IMR-90 (cell line): ENCODE data around the gene CEBPZ. TPM values are rescaled to one million over a fixed set of nuclear protein-coding genes. Genes with fewer than 3 reads are reported as not detected.

Experiments
- ATAC-seq: fragments of 200-7000 bp; cut with Tn5 transposase; 2 replicates; pipeline ENCODE4 v1.9.1; 2020; ENCODE audit warnings: low read depth, mild to moderate bottlenecking, moderate library complexity
- BruUV-seq: library from RNA; stranded (reverse); fragments of 400-500 nt; replicated peaks from 2 replicates; lab custom pipeline; 2021; lab: Mats Ljungman, UMichigan
- CTCF ChIA-PET: fragments of 300-600 bp; formaldehyde crosslinking; extraction: SDS; loops from one replicate; lab custom pipeline; 2021; ENCODE audit warnings: antibody characterized with exemption; lab: Yijun Ruan, JAX
- POLR2A ChIA-PET: fragments of 300-600 bp; sonication (Branson Sonifier 250); formaldehyde crosslinking; loops from one replicate; lab custom pipeline; 2022; ENCODE audit warnings: antibody characterized with exemption; ENCODE audit not compliant: unreplicated experiment; lab: Charles Lee
- DNase-seq: peaks from one replicate; pipeline ENCODE4 v3.0.0; 2013
- H2AFZ ChIP-seq: replicated peaks from 2 replicates; pipeline ENCODE3; 2013; ENCODE audit warnings: low read length, mild to moderate bottlenecking; ENCODE audit not compliant: poor library complexity
- H2AK5ac ChIP-seq: 2 replicates; pipeline ENCODE4 v1.6.1; 2013; ENCODE audit warnings: low read depth, low read length, inconsistent platforms
- H2AK9ac ChIP-seq: replicated peaks from 2 replicates; pipeline ENCODE3; 2013; ENCODE audit warnings: mild to moderate bottlenecking, low read depth, low read length, moderate library complexity; ENCODE audit not compliant: poor library complexity
- H2BK120ac ChIP-seq: 2 replicates; pipeline ENCODE4 v1.6.1; 2013; ENCODE audit warnings: low read depth, low read length, inconsistent platforms
- H2BK15ac ChIP-seq: 3 replicates; pipeline ENCODE4 v1.6.1; 2013; ENCODE audit warnings: low read depth, low read length, inconsistent platforms
- H2BK20ac ChIP-seq: 2 replicates; pipeline ENCODE4 v1.6.1; 2013; ENCODE audit warnings: low read depth, mild to moderate bottlenecking, inconsistent platforms, low read length, moderate library complexity
- H2BK5ac ChIP-seq: 2 replicates; pipeline ENCODE4 v1.6.1; 2013; ENCODE audit warnings: mild to moderate bottlenecking, low read depth, low read length, inconsistent platforms; ENCODE audit not compliant: poor library complexity, severe bottlenecking
- H3K14ac ChIP-seq: replicated peaks from 2 replicates; pipeline ENCODE4 v1.6.1; 2013; ENCODE audit warnings: low read depth, low read length, inconsistent platforms
- H3K18ac ChIP-seq: 2 replicates; pipeline ENCODE4 v1.6.1; 2013; ENCODE audit warnings: low read depth, low read length, control low read depth
- H3K23ac ChIP-seq: 2 replicates; pipeline ENCODE4 v1.6.1; 2013; ENCODE audit warnings: low read depth, low read length, inconsistent platforms
- H3K27ac ChIP-seq: 2 replicates; pipeline ENCODE4 v1.5.1; 2013; ENCODE audit warnings: mild to moderate bottlenecking, control low read depth, low read length; ENCODE audit not compliant: insufficient read depth
- H3K27me3 ChIP-seq: 2 replicates; pipeline ENCODE4 v1.6.1; 2013; ENCODE audit warnings: low read length; ENCODE audit not compliant: control insufficient read depth, insufficient read depth
- H3K36me3 ChIP-seq: 2 replicates; pipeline ENCODE4 v1.6.1; 2013; ENCODE audit warnings: low read length, mixed read lengths; ENCODE audit not compliant: control insufficient read depth, insufficient read depth
- H3K4ac ChIP-seq: 2 replicates; pipeline ENCODE4 v1.6.1; 2013; ENCODE audit warnings: low read depth, low read length, inconsistent platforms
- H3K4me1 ChIP-seq: 2 replicates; pipeline ENCODE4 v1.6.1; 2013; ENCODE audit warnings: low read length, mixed read lengths; ENCODE audit not compliant: control insufficient read depth, insufficient read depth
- H3K4me2 ChIP-seq: 2 replicates; pipeline ENCODE4 v1.6.1; 2013; ENCODE audit warnings: low read depth, mild to moderate bottlenecking, control low read depth, low read length, moderate library complexity
- H3K4me3 ChIP-seq: 2 replicates; pipeline ENCODE4 v1.5.1; 2013; ENCODE audit warnings: low read depth, mild to moderate bottlenecking, control low read depth, low read length, moderate library complexity; ENCODE audit not compliant: insufficient read depth
- H3K56ac ChIP-seq: 2 replicates; pipeline ENCODE4 v1.6.1; 2013; ENCODE audit warnings: low read length, inconsistent platforms; ENCODE audit not compliant: insufficient read depth; ENCODE audit errors: extremely low read depth
- H3K79me1 ChIP-seq, 2 experiments: 2 replicates each; pipeline ENCODE4 v1.6.1; 2013; ENCODE audit warnings: low read length in 2 of 2, inconsistent platforms in 1 of 2, low read depth in 1 of 2
- H3K9ac ChIP-seq: 2 replicates; pipeline ENCODE4 v1.6.1; 2013; ENCODE audit warnings: low read depth, low read length, control low read depth
- H3K9me1 ChIP-seq: 2 replicates; pipeline ENCODE4 v1.6.1; 2013; ENCODE audit warnings: low read length, inconsistent platforms; ENCODE audit not compliant: insufficient read depth
- H3K9me3 ChIP-seq: 2 replicates; pipeline ENCODE4 v1.6.1; 2013; ENCODE audit warnings: low read length; ENCODE audit not compliant: control insufficient read depth, insufficient read depth
- H4K20me1 ChIP-seq: 2 replicates; pipeline ENCODE4 v1.6.1; 2013; ENCODE audit warnings: low read length, inconsistent platforms; ENCODE audit not compliant: insufficient read depth
- H4K5ac ChIP-seq: 2 replicates; pipeline ENCODE4 v1.6.1; 2013; ENCODE audit warnings: mild to moderate bottlenecking, low read depth, low read length, control low read depth
- H4K8ac ChIP-seq, 2 experiments: 2 replicates each; pipeline ENCODE4 v1.6.1; 2013; ENCODE audit warnings: low read depth in 2 of 2, low read length in 2 of 2, control low read depth in 1 of 2, inconsistent platforms in 1 of 2
- H4K91ac ChIP-seq: 2 replicates; pipeline ENCODE4 v1.6.1; 2013; ENCODE audit warnings: low read depth, low read length, inconsistent platforms; ENCODE audit not compliant: insufficient read depth
- CHD1 ChIP-seq: IDR thresholded peaks from 2 replicates; pipeline ENCODE4 v1.6.1; 2012; ENCODE audit warnings: low read depth, low read length, improper control_type of control experiment
- MAZ ChIP-seq: IDR thresholded peaks from 2 replicates; pipeline ENCODE4 v1.6.1; 2012; ENCODE audit warnings: low read depth, mild to moderate bottlenecking, low read length, improper control_type of control experiment, moderate library complexity, borderline replicate concordance
- NFE2L2 ChIP-seq: fragments of 150-350 bp; IDR thresholded peaks from 2 replicates; pipeline ENCODE4 v1.6.1; 2016; ENCODE audit warnings: low read depth, mild to moderate bottlenecking, low read length
- RAD21 ChIP-seq: IDR thresholded peaks from 2 replicates; pipeline ENCODE4 v1.6.1; 2012; ENCODE audit warnings: low read length, improper control_type of control experiment
- RCOR1 ChIP-seq: IDR thresholded peaks from 2 replicates; pipeline ENCODE4 v1.6.1; 2012; ENCODE audit warnings: mild to moderate bottlenecking, low read length, improper control_type of control experiment; ENCODE audit not compliant: insufficient replicate concordance
- WGBS, 2 experiments: methylation state at CpG; one replicate each; pipeline versions ENCODE4 v1.1.5 to v1.1.7; 2013; ENCODE audit warnings: missing lambda C conversion rate in 2 of 2; ENCODE audit not compliant: insufficient read length in 1 of 2; ENCODE audit errors: extremely low coverage in 2 of 2; 5-methylcytosine and 5-hydroxymethylcytosine counted together
- dilution Hi-C: fragments of 300-500 bp; cut with HindIII; formaldehyde crosslinking; loops from one replicate; pipeline ENCODE4 v1.14.3; 2018; ENCODE audit warnings: low sequenced_read_pairs; ENCODE audit not compliant: unreplicated experiment
- in situ Hi-C: fragments of 300-500 bp; cut with MboI; formaldehyde crosslinking; loops from 3 replicates; pipeline ENCODE4 v1.14.3; 2019; ENCODE audit warnings: low sequenced_read_pairs, inconsistent platforms, mixed read lengths
- intact Hi-C: fragments of 100-400 bp; cut with micrococcal nuclease; formaldehyde crosslinking; loops from 2 replicates; pipeline ENCODE4 v1.10.0; 2022
- polyA plus RNA-seq, 3 experiments: library from polyadenylated mRNA; depleted of rRNA; stranded (reverse); fragments of >200 nt; gene quantifications; 2 replicates each; pipeline ENCODE4 v1.2.3, GENCODE V29; 2012; ENCODE audit warnings: low replicate concordance in 1 of 3
- total RNA-seq: library from RNA; depleted of rRNA; stranded (reverse); fragments of >200 nt; gene quantifications from 2 replicates; pipeline ENCODE4 v1.2.3, GENCODE V29; 2012
- TF ChIP-seq, protein P1 (sequence below): fragments of 150-350 bp; IDR thresholded peaks from 2 replicates; pipeline ENCODE4 v1.6.1; 2017; ENCODE audit warnings: mild to moderate bottlenecking, antibody characterized with exemption, low read length, low read depth

CEBPZ gene
- total and polyA plus RNA-seq, 2 of the 4 experiments (the other 2 are of a cell fraction): 9.4 to 33.3 TPM

DNA sequence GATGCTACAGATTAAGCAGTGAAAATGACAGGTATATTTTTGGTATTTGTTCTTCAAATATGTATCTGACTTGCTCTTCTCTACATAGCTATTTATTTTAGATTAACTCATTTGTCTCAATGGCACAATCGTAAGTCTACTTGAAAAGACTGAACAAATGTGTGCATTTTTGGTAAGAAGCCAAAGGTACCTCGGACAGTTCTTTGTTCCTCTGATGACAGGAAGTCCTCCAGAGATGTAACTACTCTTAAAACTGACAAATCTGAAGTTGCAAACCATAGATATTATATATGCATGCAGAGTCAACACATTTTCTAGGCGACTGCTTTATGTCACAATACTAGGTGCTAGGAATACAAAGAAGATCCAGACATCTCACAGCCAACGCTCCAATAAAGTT lies 36.7 kb upstream of the CEBPZ start:
- intact Hi-C loops: no loop called here
- Histone ChIP-seq H3K56ac (no peak overlapping the region), H3K79me1 (peaks cover 3 to 4% of the 10 kb centered on the region in 2 experiments; a peak in 3 of 4 replicates), H2BK120ac (no peak overlapping the region), H2BK15ac (no peak overlapping the region), H2AK9ac (no peak overlapping the region), H2BK20ac (no peak overlapping the region), H2AFZ (no peak overlapping the region), H4K8ac (no peak overlapping the region), H3K4me3 (no peak overlapping the region), H3K18ac (no peak overlapping the region), H3K9me1 (no peaks in the 10 kb centered on the region), H3K36me3 (peaks cover 22% of the 10 kb centered on the region), H3K14ac (no peak overlapping the region), H3K9me3 (no peaks in the 10 kb centered on the region), H3K4ac (no peak overlapping the region), H3K23ac (no peak overlapping the region), H3K4me2 (no peak overlapping the region), H3K27me3 (no peaks in the 10 kb centered on the region), H2BK5ac (no peak overlapping the region), H3K27ac (no peak overlapping the region), H4K20me1 (no peaks in the 10 kb centered on the region), H4K5ac (no peak overlapping the region), H3K9ac (no peak overlapping the region), H3K4me1 (no peaks in the 10 kb centered on the region), H2AK5ac (no peak overlapping the region), H4K91ac (no peak overlapping the region)
- dilution Hi-C loops: no loop called here
- in situ Hi-C loops: no loop called here
- TF ChIP-seq CHD1: no peak
- no peak for TF ChIP-seq MAZ
- no peak for TF ChIP-seq RCOR1
- no peak for TF ChIP-seq NFE2L2
- TF ChIP-seq RAD21: no peak
- TF ChIP-seq, protein P1, sequence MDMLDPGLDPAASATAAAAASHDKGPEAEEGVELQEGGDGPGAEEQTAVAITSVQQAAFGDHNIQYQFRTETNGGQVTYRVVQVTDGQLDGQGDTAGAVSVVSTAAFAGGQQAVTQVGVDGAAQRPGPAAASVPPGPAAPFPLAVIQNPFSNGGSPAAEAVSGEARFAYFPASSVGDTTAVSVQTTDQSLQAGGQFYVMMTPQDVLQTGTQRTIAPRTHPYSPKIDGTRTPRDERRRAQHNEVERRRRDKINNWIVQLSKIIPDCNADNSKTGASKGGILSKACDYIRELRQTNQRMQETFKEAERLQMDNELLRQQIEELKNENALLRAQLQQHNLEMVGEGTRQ: no peak
- ChIA-PET POLR2A (no interaction called here), CTCF (no interaction called here)
- no peak for DNase-seq
- ATAC-seq: no peak
- no CpG with 5 or more reads among the region's 4 CpGs for WGBS, 2 experiments
- no TSS peak for BruUV-seq
